AG04450 (cell line): ENCODE results near the gene LRRC32. TPM values are rescaled to one million over a fixed set of nuclear protein-coding genes. Genes with fewer than 3 reads are reported as not detected.

ENCODE experiments used
- CTCF ChIA-PET: fragments of 300-600, 350-600 bp; formaldehyde crosslinking; extraction: SDS; loops from one replicate; lab custom pipeline; 2022; ENCODE audit warnings: antibody characterized with exemption, inconsistent platforms; lab: Charles Lee
- POLR2A ChIA-PET: fragments of 350-600 bp; formaldehyde crosslinking; extraction: SDS; loops from one replicate; lab custom pipeline; 2021; ENCODE audit warnings: antibody characterized with exemption, inconsistent platforms; lab: Yijun Ruan, JAX
- DNase-seq: peaks from one replicate; pipeline ENCODE4 v3.0.0-alpha.2; 2011; ENCODE audit warnings: low read depth, low spot score
- H3K27ac ChIP-seq: one replicate; pipeline ENCODE4 v1.5.1; 2012; ENCODE audit warnings: low read depth, low read length, control low read depth
- H3K27me3 ChIP-seq: one replicate; pipeline ENCODE4 v1.6.0; 2012; ENCODE audit warnings: low read length; ENCODE audit not compliant: control insufficient read depth, insufficient read depth
- H3K4me3 ChIP-seq: 2 replicates; pipeline ENCODE4 v1.5.1; 2011; ENCODE audit warnings: mild to moderate bottlenecking, low read depth, low read length, control low read depth
- H3K9me3 ChIP-seq: 2 replicates; pipeline ENCODE4 v1.5.1; 2012; ENCODE audit warnings: low read length; ENCODE audit not compliant: control insufficient read depth, insufficient read depth
- polyA plus RNA-seq: library from polyadenylated mRNA; depleted of rRNA; stranded (reverse); fragments of >200 nt; gene quantifications from 2 replicates; pipeline ENCODE4 v1.2.3, GENCODE V29; 2011
- TF ChIP-seq, protein P1 (sequence below): IDR thresholded peaks from 2 replicates; pipeline ENCODE4 v1.5.1; 2011; ENCODE audit warnings: low read depth, low read length, control low read depth, inconsistent platforms

The LRRC32 gene
- polyA plus RNA-seq, 1 experiment: 10.9 TPM

DNA sequence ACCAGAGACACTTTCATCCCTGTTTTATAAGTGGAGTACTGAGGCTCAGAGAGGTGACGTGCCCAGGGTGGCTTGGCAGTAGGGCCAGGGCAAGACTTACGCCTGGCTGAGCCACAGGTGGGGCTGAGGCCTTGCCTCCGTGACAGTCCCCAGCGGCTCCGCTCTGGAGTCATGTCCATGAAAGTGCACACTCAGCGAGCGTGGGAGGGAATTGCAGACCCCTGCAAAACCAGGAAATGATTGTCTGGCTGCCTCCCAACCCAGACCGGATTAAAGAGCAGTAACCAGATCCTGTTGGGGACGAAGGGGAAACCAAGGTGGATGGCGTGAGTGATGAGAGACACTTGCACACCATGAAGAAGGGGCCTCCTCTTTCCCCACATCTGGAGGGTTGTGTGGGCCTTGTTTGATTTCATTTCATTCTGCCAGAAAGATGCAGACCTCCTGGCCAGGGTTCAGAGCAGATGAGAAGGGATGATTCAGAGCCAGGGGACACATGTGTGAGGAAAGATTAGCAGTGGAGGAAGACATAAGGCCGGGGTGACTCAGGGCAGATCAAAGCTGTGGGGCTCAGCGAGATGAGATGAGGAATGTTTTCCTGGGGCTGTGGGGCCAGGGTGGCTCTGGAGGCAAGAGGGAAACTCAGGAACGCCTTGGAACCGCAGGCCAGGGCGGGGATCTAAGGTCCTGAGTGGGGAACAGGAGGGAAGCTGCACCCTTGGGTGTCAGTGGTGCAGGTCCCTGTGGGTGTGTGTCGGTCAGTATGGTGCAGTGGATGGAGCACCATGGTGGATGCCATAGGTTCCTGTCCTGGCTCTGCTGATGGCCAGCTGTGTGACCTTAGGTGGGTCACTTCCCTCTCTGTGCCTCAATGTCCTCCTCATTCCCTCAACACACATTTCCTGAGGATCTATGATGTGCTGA is 29.9 kb upstream of the LRRC32 start:
- Histone ChIP-seq H3K9me3 (peaks cover 2% of the 10 kb centered on the region), H3K4me3 (0 out of 2 replicates have a peak overlapping the region, but pooled peaks have one; percentile 4), H3K27ac (peak overlapping the region; percentile 87), H3K27me3 (no peaks in the 10 kb centered on the region)
- POLR2A ChIA-PET: interaction anchor here (0.5 to 1.1 kb wide), 2 partner anchors 21 to 79 kb away, joined by 3 to 4 read pairs; no protein-coding TSS in a partner anchor
- DNase-seq: peak; percentile 89
- CTCF ChIA-PET: no interaction called here
- TF ChIP-seq, protein P1, sequence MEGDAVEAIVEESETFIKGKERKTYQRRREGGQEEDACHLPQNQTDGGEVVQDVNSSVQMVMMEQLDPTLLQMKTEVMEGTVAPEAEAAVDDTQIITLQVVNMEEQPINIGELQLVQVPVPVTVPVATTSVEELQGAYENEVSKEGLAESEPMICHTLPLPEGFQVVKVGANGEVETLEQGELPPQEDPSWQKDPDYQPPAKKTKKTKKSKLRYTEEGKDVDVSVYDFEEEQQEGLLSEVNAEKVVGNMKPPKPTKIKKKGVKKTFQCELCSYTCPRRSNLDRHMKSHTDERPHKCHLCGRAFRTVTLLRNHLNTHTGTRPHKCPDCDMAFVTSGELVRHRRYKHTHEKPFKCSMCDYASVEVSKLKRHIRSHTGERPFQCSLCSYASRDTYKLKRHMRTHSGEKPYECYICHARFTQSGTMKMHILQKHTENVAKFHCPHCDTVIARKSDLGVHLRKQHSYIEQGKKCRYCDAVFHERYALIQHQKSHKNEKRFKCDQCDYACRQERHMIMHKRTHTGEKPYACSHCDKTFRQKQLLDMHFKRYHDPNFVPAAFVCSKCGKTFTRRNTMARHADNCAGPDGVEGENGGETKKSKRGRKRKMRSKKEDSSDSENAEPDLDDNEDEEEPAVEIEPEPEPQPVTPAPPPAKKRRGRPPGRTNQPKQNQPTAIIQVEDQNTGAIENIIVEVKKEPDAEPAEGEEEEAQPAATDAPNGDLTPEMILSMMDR: no peak

DNA sequence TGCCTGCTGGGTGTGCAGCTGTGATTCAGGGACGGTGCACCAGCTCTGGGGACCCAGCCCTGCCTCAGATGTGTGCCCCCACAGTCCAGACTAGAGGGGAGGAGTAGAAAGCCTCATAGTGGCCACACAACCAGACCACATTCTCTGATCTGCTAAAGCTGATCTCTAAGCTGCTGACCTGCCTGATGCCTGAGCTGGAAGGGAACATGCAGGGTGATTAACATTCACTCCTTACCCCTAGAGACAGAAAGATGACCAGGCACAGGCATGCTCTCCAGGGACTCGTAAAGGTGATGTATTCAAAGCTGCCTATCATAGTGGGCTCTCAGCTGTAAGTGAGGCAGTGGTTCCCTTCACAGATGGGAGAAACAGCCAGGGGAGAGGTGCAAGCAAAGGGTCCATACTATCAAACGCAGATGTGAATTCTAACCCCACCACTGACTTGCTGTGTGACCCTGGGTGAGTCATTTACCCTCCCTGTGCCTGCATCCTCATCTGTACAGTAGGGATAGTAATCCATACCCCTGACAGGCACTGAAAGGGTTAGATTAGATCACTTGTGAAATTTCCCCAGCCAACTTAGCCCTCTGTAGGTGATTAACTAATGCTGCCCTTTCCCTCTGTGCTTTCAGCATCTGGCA is 29.0 kb upstream of the LRRC32 start:
- peak overlapping the region; percentile 87 for H3K27ac ChIP-seq
- CTCF ChIA-PET: no interaction called here

DNA sequence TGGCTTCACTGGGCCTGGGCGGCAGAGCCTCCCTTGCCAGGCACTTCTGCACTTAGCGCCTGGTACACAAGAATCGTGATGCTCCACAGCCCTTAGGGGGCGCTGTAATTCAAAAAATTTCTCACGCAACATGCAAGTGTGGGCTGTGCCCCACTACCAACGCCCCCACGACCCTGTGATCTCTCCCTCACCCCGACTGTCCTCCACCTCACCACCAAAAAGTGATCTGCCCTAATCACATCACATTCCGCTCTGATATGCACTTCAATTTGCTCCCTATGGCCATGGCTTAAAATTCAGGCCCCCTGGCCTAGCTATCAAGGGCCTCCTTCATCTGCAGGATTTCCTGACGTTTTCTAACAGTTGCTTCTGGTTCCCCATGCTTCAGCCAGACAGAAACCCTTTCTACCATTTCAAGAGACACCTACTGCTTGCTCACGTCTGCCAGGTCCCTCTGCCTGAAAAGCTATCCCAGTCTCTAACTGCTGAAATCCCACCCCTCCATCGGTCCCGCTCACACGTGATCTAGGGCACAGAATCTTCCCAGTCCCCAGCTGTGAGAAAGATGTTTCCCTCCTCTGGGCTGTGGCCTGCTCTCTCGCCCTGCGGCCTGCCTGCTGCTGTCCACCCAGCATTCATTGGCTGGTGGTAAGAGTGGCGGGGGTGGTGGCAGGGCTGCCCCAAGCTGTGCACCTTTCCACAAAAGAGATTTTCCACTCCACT is 27.9 kb upstream of the LRRC32 start:
- POLR2A ChIA-PET: no interaction called here
- Histone ChIP-seq H3K9me3 (no peaks in the 10 kb centered on the region; the same call in 1 of the 2 replicates), H3K27ac (no peak overlapping the region), H3K27me3 (no peaks in the 10 kb centered on the region), H3K4me3 (no peak overlapping the region)
- no peak for DNase-seq
- TF ChIP-seq, protein P1: no peak; the same call in 1 of the 2 replicates
- CTCF ChIA-PET: no interaction called here

More for the DNA sequence above, 29.0 kb upstream of the LRRC32 start:
- H3K4me3 ChIP-seq: no peak overlapping the region
- no peaks in the 10 kb centered on the region; the same call in 1 of the 2 replicates for H3K9me3 ChIP-seq
- POLR2A ChIA-PET: no interaction called here
- DNase-seq: no peak
- TF ChIP-seq, protein P1: no peak
- no peaks in the 10 kb centered on the region for H3K27me3 ChIP-seq

DNA sequence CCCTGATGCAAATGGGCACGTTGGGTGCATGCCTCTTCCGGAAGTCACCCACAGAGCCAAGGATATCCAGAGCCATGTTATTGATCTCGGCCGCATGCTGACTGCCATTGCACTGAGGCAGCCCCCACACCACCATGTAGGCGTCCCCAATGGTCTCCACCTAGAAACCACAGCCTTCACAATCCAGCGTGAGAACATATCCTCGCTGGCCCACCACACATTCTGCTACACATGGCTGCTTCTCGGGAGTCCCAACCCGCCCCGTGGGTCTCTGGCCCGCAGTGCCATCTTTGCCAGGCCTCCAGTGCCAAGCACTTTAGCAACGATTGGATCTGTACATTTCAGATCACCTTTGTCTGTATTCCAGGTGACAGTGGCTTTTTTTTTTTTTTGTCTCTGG is 26.2 kb upstream of the LRRC32 start:
- POLR2A ChIA-PET: no interaction called here
- TF ChIP-seq, protein P1: no peak
- CTCF ChIA-PET: no interaction called here
- no peaks in the 10 kb centered on the region for H3K27me3 ChIP-seq
- no peak for DNase-seq
- no peaks in the 10 kb centered on the region; the same call in 1 of the 2 replicates for H3K9me3 ChIP-seq
- no peak overlapping the region for H3K4me3 ChIP-seq
- H3K27ac ChIP-seq: no peak overlapping the region
